AG09319 (cell line): ENCODE results near the gene FBXO11.

ENCODE experiments used
- DNase-seq: peaks from one replicate; pipeline ENCODE4 v3.0.0-alpha.2; 2010; ENCODE audit warnings: low read depth; ENCODE audit errors: extremely low read depth
- TF ChIP-seq, protein P1 (sequence below): IDR thresholded peaks from 2 replicates; pipeline ENCODE4 v1.5.1; 2011; ENCODE audit warnings: low read depth, mild to moderate bottlenecking, inconsistent platforms, low read length, moderate library complexity

Gene FBXO11

DNA sequence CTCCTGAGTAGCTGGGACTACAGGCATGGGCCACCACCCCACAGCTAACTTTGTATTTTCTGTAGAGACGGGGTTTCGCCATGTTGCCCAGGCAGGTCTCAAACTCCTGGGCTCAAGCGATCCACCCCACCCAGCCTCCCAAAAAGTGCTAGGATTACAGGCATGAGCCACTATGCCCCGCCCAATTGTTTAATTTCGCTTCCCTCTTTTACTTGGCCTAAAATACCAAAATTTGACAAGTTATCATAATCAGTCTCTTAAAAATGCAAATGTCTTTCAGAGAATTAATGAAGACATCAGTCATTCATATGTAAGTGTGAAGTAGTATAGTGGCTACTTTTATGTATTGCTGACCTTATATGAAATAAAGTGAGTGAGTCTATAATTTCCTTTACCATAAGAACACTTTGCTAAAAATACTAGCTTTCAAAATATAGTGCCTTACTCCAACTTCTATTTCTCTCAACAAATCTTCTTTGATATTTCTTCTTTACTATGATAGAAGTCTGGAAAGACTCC is 9.8 kb downstream of the FBXO11 start:
- TF ChIP-seq, protein P1, sequence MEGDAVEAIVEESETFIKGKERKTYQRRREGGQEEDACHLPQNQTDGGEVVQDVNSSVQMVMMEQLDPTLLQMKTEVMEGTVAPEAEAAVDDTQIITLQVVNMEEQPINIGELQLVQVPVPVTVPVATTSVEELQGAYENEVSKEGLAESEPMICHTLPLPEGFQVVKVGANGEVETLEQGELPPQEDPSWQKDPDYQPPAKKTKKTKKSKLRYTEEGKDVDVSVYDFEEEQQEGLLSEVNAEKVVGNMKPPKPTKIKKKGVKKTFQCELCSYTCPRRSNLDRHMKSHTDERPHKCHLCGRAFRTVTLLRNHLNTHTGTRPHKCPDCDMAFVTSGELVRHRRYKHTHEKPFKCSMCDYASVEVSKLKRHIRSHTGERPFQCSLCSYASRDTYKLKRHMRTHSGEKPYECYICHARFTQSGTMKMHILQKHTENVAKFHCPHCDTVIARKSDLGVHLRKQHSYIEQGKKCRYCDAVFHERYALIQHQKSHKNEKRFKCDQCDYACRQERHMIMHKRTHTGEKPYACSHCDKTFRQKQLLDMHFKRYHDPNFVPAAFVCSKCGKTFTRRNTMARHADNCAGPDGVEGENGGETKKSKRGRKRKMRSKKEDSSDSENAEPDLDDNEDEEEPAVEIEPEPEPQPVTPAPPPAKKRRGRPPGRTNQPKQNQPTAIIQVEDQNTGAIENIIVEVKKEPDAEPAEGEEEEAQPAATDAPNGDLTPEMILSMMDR = no peak
- DNase-seq = no peak

DNA sequence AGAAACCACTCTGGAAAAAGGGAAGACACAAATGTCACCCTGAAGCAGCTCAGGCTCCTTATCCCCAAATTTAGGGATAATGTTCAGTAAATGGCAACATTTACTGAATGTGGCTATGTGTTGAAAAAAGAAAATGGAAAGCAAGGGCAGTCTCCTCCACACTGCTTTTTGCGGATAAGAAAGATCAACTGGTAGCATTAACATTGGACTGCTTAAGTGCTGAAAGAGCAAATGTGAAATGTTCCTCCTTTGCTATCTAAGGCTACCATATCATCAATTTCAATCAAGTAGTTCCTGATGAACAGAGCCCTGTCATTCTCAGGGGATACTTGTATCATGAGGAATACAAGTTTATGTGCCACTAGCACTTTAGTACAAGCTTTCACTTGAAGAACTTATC is 12.5 kb downstream of the FBXO11 start:
- TF ChIP-seq, protein P1 = no peak
- no peak for DNase-seq

DNA sequence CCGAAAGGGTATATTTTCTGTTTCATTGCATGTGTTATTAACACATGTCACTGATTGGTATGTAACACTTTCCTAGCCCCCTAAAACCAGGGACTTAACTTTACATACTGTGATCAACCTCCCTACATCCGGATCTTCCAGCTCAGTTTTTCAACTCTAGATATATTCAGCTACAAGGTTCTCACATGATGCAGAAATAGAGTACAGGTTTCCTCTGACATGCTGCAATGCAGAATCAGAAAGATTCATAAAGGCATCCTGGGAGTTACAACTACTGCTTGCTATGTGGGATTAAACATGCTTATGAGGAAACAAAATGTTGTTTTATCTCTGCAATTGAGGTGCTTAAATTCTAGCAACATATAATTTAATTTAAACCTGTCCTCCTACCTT is 14.0 kb downstream of the FBXO11 start:
- TF ChIP-seq, protein P1 = no peak
- no peak for DNase-seq

DNA sequence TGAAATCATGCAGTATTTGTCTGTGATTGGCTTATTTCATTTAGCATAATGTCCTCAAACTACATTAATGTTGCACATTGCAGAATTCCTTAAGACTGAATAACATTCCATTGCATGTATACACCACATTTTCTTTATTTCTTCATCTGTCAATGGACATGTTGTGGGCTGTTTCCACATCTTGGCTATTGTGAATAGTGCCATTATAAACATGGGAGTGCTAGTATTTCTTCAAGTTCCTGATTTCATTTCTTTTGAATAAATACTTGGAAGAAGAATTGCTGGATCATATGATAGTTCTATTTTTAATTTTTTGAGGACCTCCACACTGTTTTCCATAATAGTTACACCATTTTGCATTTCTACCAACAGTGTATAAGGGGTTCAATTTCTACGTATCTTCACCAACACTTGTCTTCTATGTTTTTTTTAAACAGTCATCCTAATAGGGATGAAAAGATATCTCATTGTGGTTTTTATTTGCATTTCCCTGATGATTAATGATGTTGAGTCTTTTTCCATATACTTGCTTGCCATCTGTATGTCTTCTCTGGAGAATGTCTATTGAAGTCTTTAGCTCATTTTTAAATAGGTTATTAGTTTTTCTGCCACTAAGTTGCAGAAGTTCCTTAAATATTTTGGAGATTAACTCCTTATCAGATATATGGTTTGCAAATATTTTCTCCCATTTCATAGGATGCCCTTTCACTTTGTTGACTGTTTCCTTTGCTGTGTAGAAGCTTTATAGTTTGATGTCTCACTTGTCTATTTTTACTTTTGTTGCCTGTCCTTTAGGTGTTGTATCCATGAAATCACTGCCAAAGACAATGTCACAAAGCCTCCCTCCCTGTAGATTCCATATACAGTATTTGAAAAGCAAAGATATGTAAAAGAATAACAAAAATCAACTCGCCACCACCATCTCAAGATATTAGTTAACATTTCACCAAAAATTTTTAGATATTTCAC is 14.6 kb downstream of the FBXO11 start:
- TF ChIP-seq, protein P1 = no peak

DNA sequence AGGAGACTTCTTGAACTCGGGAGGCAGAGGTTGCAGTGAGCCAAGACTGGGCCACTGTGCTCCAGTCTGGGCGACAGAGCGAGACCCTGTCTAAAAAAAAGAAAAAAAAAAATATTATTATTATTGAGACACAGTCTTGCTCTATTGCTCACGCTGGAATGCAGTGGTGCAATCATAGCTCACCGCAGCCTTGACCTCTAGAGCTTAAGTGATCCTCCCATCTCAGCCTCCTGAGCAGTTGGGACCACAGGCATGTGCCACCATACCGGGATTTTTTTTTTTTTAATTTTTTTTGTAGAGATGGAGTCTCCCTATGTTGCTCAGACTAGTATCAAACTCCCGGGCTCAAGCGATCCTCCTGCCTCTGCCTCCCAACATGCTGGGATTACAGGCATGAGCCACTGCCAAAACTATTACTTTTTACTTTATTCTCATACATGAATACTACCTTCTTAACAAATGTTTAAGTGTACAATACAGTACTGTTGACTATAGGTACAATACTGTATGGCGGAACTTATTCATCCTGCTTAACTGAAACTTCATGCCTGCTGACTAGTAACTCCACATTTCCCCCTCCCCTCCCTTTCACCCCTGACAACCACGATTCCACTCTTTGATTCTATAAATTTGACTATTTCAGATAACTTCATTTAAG is 15.5 kb downstream of the FBXO11 start:
- TF ChIP-seq, protein P1 = no peak

More for the DNA sequence above, 14.6 kb downstream of the FBXO11 start:
- no peak for DNase-seq

DNA sequence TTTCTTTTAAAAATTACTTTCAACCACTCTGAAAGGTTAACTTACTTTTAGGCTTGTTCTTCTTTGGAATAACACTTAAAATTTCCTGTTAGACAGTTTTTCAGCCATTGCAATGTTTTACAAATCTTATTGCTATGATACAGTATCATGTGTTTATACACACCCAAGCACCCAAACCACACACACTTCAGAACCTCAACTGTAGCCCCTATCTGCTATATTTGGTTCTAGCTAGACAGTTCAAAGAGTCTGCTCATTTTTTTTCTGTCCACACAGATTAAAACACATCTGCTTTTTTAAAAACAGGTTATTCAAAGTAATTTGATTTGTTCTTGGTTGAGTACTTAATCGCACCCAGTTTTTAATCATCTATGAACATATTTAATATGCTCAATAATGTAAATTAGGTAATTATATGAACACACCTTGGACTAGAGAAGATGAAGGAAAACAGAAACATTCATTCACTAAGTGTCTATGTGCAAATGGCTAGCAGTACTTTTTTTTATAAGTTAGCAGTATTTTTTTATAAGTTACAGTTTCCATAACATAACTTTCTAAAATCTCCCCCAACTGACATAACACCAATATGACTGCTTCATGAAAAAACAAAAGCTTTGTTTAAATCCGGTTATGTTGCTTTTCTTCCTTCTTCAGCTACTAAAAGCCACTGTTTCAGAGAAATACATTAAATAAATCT is 17.6 kb downstream of the FBXO11 start:
- TF ChIP-seq, protein P1 = no peak
- DNase-seq = no peak

More for the DNA sequence above, 15.5 kb downstream of the FBXO11 start:
- no peak for DNase-seq

DNA sequence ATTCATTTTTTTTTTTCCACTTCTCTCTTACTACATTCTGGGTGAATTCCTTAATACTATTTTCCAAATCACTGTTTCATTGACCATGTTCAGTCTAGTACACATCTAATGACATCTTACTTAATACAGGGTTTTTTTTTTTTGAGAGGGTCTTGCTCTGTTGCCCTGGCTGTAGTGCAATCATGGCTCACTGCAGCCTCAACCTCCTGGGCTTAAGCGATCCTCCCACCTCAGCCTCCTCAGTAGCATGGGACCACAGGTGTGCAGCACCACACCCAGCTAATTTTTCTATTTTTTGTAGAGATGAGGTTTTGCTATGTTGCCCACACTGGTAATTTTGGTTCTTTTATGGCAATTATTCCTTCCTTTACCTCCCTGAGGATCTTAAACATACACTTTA is 29.4 kb downstream of the FBXO11 start:
- TF ChIP-seq, protein P1 = no peak
- DNase-seq = no peak
